Activated CD4-positive, alpha-beta memory T cell treated with anti-CD3 and anti-CD28 coated beads for 36 hours (primary cell): ENCODE results near the gene ANKRD13C. TPM values are rescaled to one million over a fixed set of nuclear protein-coding genes. Genes with fewer than 3 reads are reported as not detected.
A peak's percentile ranks its signal among the peaks of the same experiment; 100 is the strongest.

ENCODE experiments used
- CTCF ChIA-PET: fragments of 350-600 bp; sonication (Branson Sonifier 250); formaldehyde crosslinking; loops from one replicate; lab custom pipeline; 2021; ENCODE audit warnings: antibody characterized with exemption, inconsistent platforms; lab: Charles Lee
- POLR2A ChIA-PET: fragments of 350-600 bp; sonication (Branson Sonifier 250); formaldehyde crosslinking; loops from one replicate; lab custom pipeline; 2021; ENCODE audit warnings: antibody characterized with exemption; lab: Charles Lee
- DNase-seq: peaks from one replicate; pipeline ENCODE4 v3.0.0-alpha.2; 2020
- H3K27ac Mint-ChIP-seq: one replicate; pipeline ENCODE4 v1.8.0; 2021; ENCODE audit warnings: mixed read lengths
- H3K27me3 Mint-ChIP-seq: one replicate; pipeline ENCODE4 v1.8.0; 2021; ENCODE audit warnings: mixed read lengths
- H3K36me3 Mint-ChIP-seq: one replicate; pipeline ENCODE4 v1.8.0; 2021; ENCODE audit warnings: mixed read lengths
- H3K4me1 Mint-ChIP-seq: one replicate; pipeline ENCODE4 v1.8.0; 2021; ENCODE audit warnings: low read depth, mixed read lengths
- H3K4me3 Mint-ChIP-seq: one replicate; pipeline ENCODE4 v1.8.0; 2021; ENCODE audit warnings: mild to moderate bottlenecking, mixed read lengths
- H3K9me3 Mint-ChIP-seq: one replicate; pipeline ENCODE4 v1.8.0; 2021; ENCODE audit warnings: mixed read lengths
- intact Hi-C: fragments of 100-400 bp; cut with micrococcal nuclease; formaldehyde crosslinking; loops from one replicate; pipeline ENCODE4 v1.15.1; 2023
- total RNA-seq, 2 experiments: library from RNA; stranded (reverse); gene quantifications; one replicate each; pipeline ENCODE4 v1.2.3, GENCODE V29; 2021

ANKRD13C gene
- total RNA-seq, 2 experiments from 2014 or later = 14.3 to 14.5 TPM

GRCh38 chr1:70231475-70231874, 123.0 kb downstream of the ANKRD13C start:
- Mint-ChIP-seq H3K4me3 (no peak overlapping the region), H3K27ac (no peak overlapping the region), H3K4me1 (peaks cover 16% of the 10 kb centered on the region), H3K9me3 (no peaks in the 10 kb centered on the region), H3K36me3 (peaks cover 50% of the 10 kb centered on the region), H3K27me3 (no peaks in the 10 kb centered on the region)
- intact Hi-C loops = no loop called here
- POLR2A ChIA-PET = no interaction called here
- CTCF ChIA-PET = no interaction called here
- DNase-seq = no peak

DNA sequence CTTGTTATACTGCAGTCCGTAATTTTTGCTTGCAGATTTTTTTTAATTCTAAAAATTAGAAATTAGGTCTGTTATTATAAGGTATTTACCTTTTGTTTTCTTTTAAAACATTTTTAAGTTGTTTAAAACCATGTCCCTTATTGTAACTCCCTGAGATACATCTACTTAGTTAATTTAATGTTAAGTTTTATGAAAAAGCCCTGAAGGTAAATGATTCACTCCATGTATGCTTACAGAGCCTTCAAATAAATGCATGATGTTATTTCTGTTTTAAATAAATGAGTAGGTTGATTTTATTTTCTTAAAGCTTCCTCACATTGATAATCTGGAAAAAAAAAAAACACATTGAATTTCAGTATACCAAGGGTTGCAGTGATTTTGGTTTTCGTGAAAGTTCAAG, 125.9 kb downstream of the ANKRD13C start:
- H3K4me3 Mint-ChIP-seq = no peak overlapping the region
- ChIA-PET POLR2A (interaction anchor here (0.6 kb wide), 1 partner anchor 215 kb away, joined by 3 read pairs; no protein-coding TSS in a partner anchor), CTCF (no interaction called here)
- no peak for DNase-seq
- H3K9me3 Mint-ChIP-seq = no peaks in the 10 kb centered on the region
- no peak overlapping the region for H3K27ac Mint-ChIP-seq
- peaks cover 35% of the 10 kb centered on the region for H3K4me1 Mint-ChIP-seq
- peaks cover 44% of the 10 kb centered on the region for H3K36me3 Mint-ChIP-seq
- intact Hi-C loops = no loop called here
- H3K27me3 Mint-ChIP-seq = no peaks in the 10 kb centered on the region

- Mint-ChIP-seq H3K4me3 (no peak overlapping the region), H3K27me3 (no peaks in the 10 kb centered on the region), H3K4me1 (peaks cover 42% of the 10 kb centered on the region), H3K27ac (peak overlapping the region; percentile 64), H3K36me3 (peaks cover 43% of the 10 kb centered on the region), H3K9me3 (no peaks in the 10 kb centered on the region)
- CTCF ChIA-PET = no interaction called here
- DNase-seq = no peak
- intact Hi-C loops = no loop called here
- POLR2A ChIA-PET = interaction anchor here (1.2 kb wide), 1 partner anchor 102 kb away, joined by 3 read pairs; no protein-coding TSS in a partner anchor
Measured at GRCh38 chr1:70227439-70227838, 127.1 kb downstream of the ANKRD13C start.

- DNase-seq = no peak
- no peaks in the 10 kb centered on the region for H3K27me3 Mint-ChIP-seq
- CTCF ChIA-PET = no interaction called here
- H3K27ac Mint-ChIP-seq = no peak overlapping the region
- H3K36me3 Mint-ChIP-seq = peaks cover 36% of the 10 kb centered on the region
- H3K9me3 Mint-ChIP-seq = no peaks in the 10 kb centered on the region
- intact Hi-C loops = loop anchor here (5.0 kb wide), 1 partner anchor 93 kb away; no protein-coding TSS in a partner anchor
- peaks cover 51% of the 10 kb centered on the region for H3K4me1 Mint-ChIP-seq
- H3K4me3 Mint-ChIP-seq = no peak overlapping the region
- POLR2A ChIA-PET = no interaction called here
Measured at GRCh38 chr1:70224954-70225353, 129.6 kb downstream of the ANKRD13C start.

GRCh38 chr1:70222716-70223235, 131.7 kb downstream of the ANKRD13C start:
- peaks cover 51% of the 10 kb centered on the region for H3K4me1 Mint-ChIP-seq
- ChIA-PET POLR2A (interaction anchor here (1.5 to 1.8 kb wide), 2 partner anchors 16 to 132 kb away, joined by 5 to 7 read pairs; partner anchors contain the start of gene ANKRD13C), CTCF (no interaction called here)
- H3K27me3 Mint-ChIP-seq = no peaks in the 10 kb centered on the region
- peak overlapping the region; percentile 97 for H3K27ac Mint-ChIP-seq
- DNase-seq = no peak
- H3K36me3 Mint-ChIP-seq = peaks cover 31% of the 10 kb centered on the region
- peak overlapping the region; percentile 91 for H3K4me3 Mint-ChIP-seq
- intact Hi-C loops = loop anchor here (5.0 kb wide), 1 partner anchor 90 kb away; no protein-coding TSS in a partner anchor
- no peaks in the 10 kb centered on the region for H3K9me3 Mint-ChIP-seq

DNA sequence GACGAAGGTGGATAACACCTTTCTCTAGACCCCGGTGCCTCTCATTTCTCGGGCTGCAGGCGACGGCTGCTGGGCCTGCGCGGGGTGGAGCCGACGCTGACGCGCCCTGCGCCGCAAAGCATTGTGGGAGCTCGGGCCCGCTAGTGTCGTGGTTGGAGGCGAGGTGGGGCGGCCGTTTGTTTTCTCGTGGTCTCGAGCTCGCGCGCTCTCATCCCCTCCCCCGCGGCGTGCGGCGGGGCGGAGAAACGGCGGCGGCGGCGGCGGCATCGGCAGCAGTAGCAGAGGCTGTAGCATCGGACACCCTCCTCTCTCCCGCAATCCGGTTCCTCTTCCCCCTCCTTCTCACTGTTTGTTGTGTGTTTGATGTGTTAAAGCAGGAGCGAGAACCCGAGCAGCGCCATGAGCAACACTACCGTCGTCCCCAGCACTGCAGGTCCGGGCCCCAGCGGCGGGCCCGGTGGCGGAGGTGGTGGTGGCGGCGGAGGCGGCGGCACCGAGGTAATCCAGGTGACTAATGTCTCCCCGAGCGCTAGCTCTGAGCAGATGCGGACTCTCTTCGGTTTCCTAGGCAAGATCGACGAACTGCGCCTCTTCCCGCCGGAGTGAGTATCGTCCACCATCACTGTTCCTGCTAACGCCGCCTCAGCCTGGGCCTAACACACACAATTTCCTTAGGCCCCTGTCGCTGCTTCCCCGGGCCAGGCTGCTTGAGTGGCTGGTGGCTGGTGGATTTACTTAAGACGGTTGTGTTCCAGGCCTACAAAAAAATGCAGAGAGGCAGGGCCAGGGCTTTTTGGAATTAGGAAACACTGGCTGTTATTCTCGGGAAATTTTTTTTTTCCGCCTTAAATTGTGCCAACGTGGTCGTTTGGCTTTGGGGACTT, 133.0 kb downstream of the ANKRD13C start, which contains the start of gene SRSF11:
SRSF11 (plus strand) TSS at position 143 of the 884 bp plus-strand sequence; CDS start at position 400, 257 bp downstream.
- peak; percentile 98 for DNase-seq
- Mint-ChIP-seq H3K9me3 (no peaks in the 10 kb centered on the region), H3K27ac (peak within 1 kb of the TSS; percentile 97), H3K4me3 (peak within 1 kb of the TSS; percentile 91), H3K36me3 (peaks cover 29% of the 10 kb centered on the region), H3K4me1 (peaks cover 39% of the 10 kb centered on the region), H3K27me3 (no peaks in the 10 kb centered on the region)
- ChIA-PET CTCF (interaction anchor here (0.6 to 1.1 kb wide), 3 partner anchors 15 to 48 kb away, joined by 3 to 8 read pairs (median 4); partner anchors contain the start of gene LRRC40), POLR2A (interaction anchor here (0.9 to 3.1 kb wide), 8 partner anchors 11 to 190 kb away, joined by 3 to 21 read pairs (median 6); partner anchors contain the start of genes ANKRD13C, CTH and LRRC40)
- intact Hi-C loops = loop anchor here (1.0 to 5.0 kb wide), 6 partner anchors 8 to 860 kb away; partner anchors contain the start of genes ANKRD13C, LRRC40 and ZRANB2

- Mint-ChIP-seq H3K4me3 (peak overlapping the region; percentile 91), H3K9me3 (no peaks in the 10 kb centered on the region), H3K4me1 (peaks cover 33% of the 10 kb centered on the region), H3K36me3 (peaks cover 31% of the 10 kb centered on the region), H3K27me3 (no peaks in the 10 kb centered on the region), H3K27ac (peak overlapping the region; percentile 97)
- no peak for DNase-seq
- intact Hi-C loops = loop anchor here (1.0 to 5.0 kb wide), 6 partner anchors 7 to 861 kb away; partner anchors contain the start of genes ANKRD13C, LRRC40 and ZRANB2
- CTCF ChIA-PET = interaction anchor here (0.6 to 1.1 kb wide), 3 partner anchors 15 to 49 kb away, joined by 3 to 8 read pairs (median 4); partner anchors contain the start of gene LRRC40
- POLR2A ChIA-PET = interaction anchor here (0.9 to 3.1 kb wide), 8 partner anchors 11 to 190 kb away, joined by 3 to 21 read pairs (median 6); partner anchors contain the start of genes ANKRD13C, CTH and LRRC40
Measured at GRCh38 chr1:70220517-70221237, 133.8 kb downstream of the ANKRD13C start.

DNA sequence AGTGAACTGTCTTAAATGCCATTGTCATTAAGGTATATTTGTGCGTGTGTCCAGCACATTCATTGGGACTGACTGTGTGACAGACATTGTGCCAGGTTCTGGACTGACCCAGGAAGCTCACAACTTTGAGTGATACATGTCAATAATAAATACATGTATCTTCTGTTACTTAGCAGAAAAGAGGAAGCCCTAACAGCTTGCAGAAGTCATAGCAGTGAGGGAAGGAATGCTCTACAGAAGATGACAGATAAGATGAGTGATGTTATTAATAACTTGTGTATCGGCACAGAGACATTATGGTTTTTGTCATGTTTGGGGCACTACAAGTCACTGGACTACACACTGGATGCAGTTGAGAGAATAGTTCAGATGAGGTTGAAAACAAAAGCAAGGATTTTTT, 134.5 kb downstream of the ANKRD13C start:
- Mint-ChIP-seq H3K27ac (peak overlapping the region; percentile 24), H3K4me3 (no peak overlapping the region), H3K9me3 (no peaks in the 10 kb centered on the region), H3K4me1 (peaks cover 33% of the 10 kb centered on the region), H3K27me3 (no peaks in the 10 kb centered on the region), H3K36me3 (peaks cover 37% of the 10 kb centered on the region)
- POLR2A ChIA-PET = interaction anchor here (1.9 to 3.1 kb wide), 3 partner anchors 10 to 191 kb away, joined by 8 to 21 read pairs (median 17); partner anchors contain the start of genes CTH and LRRC40
- intact Hi-C loops = loop anchor here (5.0 kb wide), 1 partner anchor 88 kb away; no protein-coding TSS in a partner anchor
- DNase-seq = no peak
- CTCF ChIA-PET = interaction anchor here (1.0 kb wide), 1 partner anchor 85 kb away, joined by 3 read pairs; no protein-coding TSS in a partner anchor

GRCh38 chr1:70211541-70211940, 143.0 kb downstream of the ANKRD13C start:
- no peak for DNase-seq
- H3K9me3 Mint-ChIP-seq = no peaks in the 10 kb centered on the region
- H3K27me3 Mint-ChIP-seq = no peaks in the 10 kb centered on the region
- POLR2A ChIA-PET = interaction anchor here (0.6 to 3.7 kb wide), 2 partner anchors 9 to 49 kb away, joined by 3 to 21 read pairs; partner anchors contain the start of gene SRSF11
- peaks cover 43% of the 10 kb centered on the region for H3K4me1 Mint-ChIP-seq
- CTCF ChIA-PET = no interaction called here
- peaks cover 19% of the 10 kb centered on the region for H3K36me3 Mint-ChIP-seq
- no peak overlapping the region for H3K27ac Mint-ChIP-seq
- H3K4me3 Mint-ChIP-seq = no peak overlapping the region
- intact Hi-C loops = no loop called here

- no peak overlapping the region for H3K27ac Mint-ChIP-seq
- no peak for DNase-seq
- no peak overlapping the region for H3K4me3 Mint-ChIP-seq
- POLR2A ChIA-PET = interaction anchor here (1.0 to 3.7 kb wide), 2 partner anchors 10 to 144 kb away, joined by 4 to 21 read pairs; partner anchors contain the start of genes ANKRD13C and SRSF11
- H3K4me1 Mint-ChIP-seq = peaks cover 46% of the 10 kb centered on the region
- no peaks in the 10 kb centered on the region for H3K9me3 Mint-ChIP-seq
- peaks cover 17% of the 10 kb centered on the region for H3K36me3 Mint-ChIP-seq
- CTCF ChIA-PET = no interaction called here
- intact Hi-C loops = loop anchor here (1.0 kb wide), 1 partner anchor 42 kb away; no protein-coding TSS in a partner anchor
- H3K27me3 Mint-ChIP-seq = no peaks in the 10 kb centered on the region
Measured at GRCh38 chr1:70210820-70211219, 143.7 kb downstream of the ANKRD13C start.
